GM12891 (cell line): Measurements from ENCODE around the gene ACAA2.
"Not testable (repeated sequence)": the region's sequence is repeated elsewhere in the genome, so short reads cannot be mapped to it uniquely, and the experiment has no call there.

ENCODE experiments used
- DNase-seq: peaks from one replicate; pipeline ENCODE4 v3.0.0; 2011; ENCODE audit warnings: low spot score; ENCODE audit not compliant: insufficient read length
- FAIRE-seq: peaks from 2 replicates; lab custom pipeline; 2011; peaks lifted over from hg19 to GRCh38; lab: Jason Lieb, UNC
- PAX5 ChIP-seq: IDR thresholded peaks from 2 replicates; pipeline ENCODE4 v1.6.1; 2011; ENCODE audit warnings: low read length, moderate library complexity, mild to moderate bottlenecking; ENCODE audit not compliant: insufficient read depth, severe bottlenecking
- POLR2A ChIP-seq: IDR thresholded peaks from 2 replicates; pipeline ENCODE4 v1.6.1; 2011; ENCODE audit warnings: low read depth, low read length, control low read depth
- POLR2AphosphoS5 ChIP-seq: IDR thresholded peaks from 2 replicates; pipeline ENCODE4 v1.6.1; 2011; ENCODE audit warnings: low read depth, low read length, control low read depth
- POU2F2 ChIP-seq: IDR thresholded peaks from 2 replicates; pipeline ENCODE4 v1.6.1; 2011; ENCODE audit warnings: low read depth, mild to moderate bottlenecking, control low read depth, low read length, moderate library complexity
- SPI1 ChIP-seq: IDR thresholded peaks from 2 replicates; pipeline ENCODE4 v1.6.1; 2011; ENCODE audit warnings: low read depth, low read length, control low read depth
- TAF1 ChIP-seq: IDR thresholded peaks from 2 replicates; pipeline ENCODE4 v1.6.1; 2011; ENCODE audit warnings: low read depth, low read length, control low read depth

The ACAA2 gene

GRCh38 chr18:49795612-49796552 lies 17.5 kb downstream of the ACAA2 start:
- DNase-seq (no peak), FAIRE-seq (no peak)
- TF ChIP-seq POLR2AphosphoS5, result no peak
- TF ChIP-seq TAF1, result no peak
- TF ChIP-seq POLR2A, result no peak
- TF ChIP-seq PAX5, result no peak
- TF ChIP-seq SPI1, result no peak
- no peak for TF ChIP-seq POU2F2

DNA sequence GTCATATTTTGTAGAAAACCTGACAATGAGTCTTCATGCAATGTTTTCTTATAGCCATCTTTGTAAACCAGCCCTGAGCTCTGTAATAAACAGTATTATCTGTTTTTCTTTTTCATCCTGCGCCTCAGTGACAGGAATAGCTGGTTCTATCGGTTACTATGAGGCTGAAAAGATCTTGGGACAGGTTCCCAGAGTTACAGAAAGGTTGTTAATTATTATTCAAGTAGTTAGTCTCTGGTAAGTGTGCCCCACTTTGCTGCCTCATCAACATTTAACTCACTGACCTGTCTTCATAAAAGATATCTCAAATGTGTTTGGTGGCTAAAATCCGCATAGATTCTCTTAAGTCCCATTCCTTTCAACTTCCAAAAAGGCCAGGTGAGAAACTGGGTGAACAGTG lies 18.6 kb downstream of the ACAA2 start:
- FAIRE-seq (no peak), DNase-seq (no peak)
- TF ChIP-seq POLR2A (no peak), POU2F2 (no peak), SPI1 (no peak), TAF1 (no peak), PAX5 (no peak), POLR2AphosphoS5 (no peak)

DNA sequence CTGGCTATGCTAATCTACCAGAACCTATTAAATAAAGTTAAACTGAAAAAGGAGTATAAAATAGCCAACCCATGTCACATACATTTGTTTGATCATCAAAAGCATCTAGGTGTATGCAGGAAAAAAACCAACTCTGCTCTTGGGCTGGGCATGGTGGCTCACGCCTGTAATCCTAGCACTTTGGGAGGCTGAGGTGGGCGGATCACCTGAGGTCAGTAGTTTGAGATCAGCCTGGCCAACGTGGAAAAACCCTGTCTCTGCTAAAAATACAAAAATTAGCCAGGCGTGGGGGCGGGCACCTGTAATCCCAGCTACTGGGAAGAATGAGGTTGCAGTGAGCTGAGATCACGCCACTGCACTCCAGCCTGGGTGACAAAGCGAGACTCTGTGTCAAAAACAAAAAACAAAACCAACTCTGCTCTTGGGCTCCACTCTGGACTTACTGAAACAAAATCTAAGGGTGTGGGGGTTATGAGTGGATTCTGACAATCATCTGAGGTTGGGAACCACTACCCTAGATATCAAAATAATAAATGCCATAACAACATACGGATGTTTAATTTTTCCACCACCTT lies 23.7 kb downstream of the ACAA2 start:
- not testable (repeated sequence) for FAIRE-seq, DNase-seq

- no peak for DNase-seq
- FAIRE-seq, result peak; percentile 93
- TF ChIP-seq TAF1 (no peak), POU2F2 (no peak), POLR2A (no peak), POLR2AphosphoS5 (no peak), SPI1 (peak; percentile 67), PAX5 (no peak)
Measured at GRCh38 chr18:49788327-49788898, 24.9 kb downstream of the ACAA2 start.

DNA sequence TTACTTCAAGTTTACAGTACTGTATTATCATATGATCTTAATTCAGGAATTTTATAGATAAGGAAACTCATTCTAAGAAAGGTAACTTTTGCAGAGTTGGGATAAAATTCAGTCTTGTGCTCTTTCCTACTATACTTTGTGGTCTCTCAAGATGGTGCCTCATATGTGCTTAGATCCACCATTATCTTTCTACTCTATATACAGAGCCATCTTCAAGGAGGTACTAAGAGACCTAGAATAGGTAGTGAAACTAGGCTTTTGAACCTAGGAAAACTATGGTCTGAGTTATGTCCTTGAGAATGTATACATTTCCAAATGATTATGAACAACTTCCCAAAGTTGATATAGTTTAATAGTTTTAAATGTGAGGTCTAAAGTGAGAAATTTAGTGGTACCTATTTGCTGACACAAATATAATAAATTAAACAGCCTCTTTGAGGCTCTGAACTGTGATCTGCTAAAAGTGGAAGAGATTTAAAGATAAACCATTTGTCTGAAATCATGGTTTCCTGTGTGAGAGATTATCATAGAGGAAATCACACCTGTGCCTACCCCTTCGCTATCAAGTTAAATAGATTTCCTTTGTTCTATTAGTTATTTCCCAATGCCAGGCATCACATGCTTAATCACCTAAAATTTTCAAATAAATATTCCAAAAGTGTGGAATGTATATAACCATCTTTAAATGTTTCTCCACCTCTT lies 27.2 kb downstream of the ACAA2 start:
- FAIRE-seq, result peak; percentile 48
- no peak for DNase-seq
- TF ChIP-seq POU2F2 (no peak), TAF1 (no peak), SPI1 (no peak), PAX5 (no peak), POLR2A (no peak)

GRCh38 chr18:49784427-49785185 lies 28.7 kb downstream of the ACAA2 start:
- TF ChIP-seq TAF1 (no peak), POLR2AphosphoS5 (no peak), PAX5 (no peak), POU2F2 (no peak), POLR2A (no peak), SPI1 (no peak)
- FAIRE-seq, result peak; percentile 35
- no peak for DNase-seq

DNA sequence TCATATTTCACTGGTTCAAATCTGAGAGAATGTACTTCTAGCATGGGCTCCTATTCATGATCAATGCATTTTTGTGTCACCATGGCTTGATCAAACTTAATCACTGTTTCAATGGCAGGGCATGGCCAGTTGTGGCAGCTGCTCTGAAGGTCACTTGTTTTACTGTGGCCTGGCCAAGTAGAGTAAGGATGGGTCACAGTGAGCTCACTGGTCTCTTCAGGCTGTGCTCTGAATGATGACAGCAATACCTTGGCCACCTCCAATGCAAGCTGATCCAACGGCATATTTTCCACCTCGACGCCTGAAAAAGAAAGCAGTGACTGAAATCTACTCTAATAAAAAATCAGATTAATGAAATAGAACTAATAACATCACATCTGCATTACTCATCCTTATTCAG lies 29.7 kb downstream of the ACAA2 start:
- not testable (repeated sequence) for DNase-seq, FAIRE-seq

DNA sequence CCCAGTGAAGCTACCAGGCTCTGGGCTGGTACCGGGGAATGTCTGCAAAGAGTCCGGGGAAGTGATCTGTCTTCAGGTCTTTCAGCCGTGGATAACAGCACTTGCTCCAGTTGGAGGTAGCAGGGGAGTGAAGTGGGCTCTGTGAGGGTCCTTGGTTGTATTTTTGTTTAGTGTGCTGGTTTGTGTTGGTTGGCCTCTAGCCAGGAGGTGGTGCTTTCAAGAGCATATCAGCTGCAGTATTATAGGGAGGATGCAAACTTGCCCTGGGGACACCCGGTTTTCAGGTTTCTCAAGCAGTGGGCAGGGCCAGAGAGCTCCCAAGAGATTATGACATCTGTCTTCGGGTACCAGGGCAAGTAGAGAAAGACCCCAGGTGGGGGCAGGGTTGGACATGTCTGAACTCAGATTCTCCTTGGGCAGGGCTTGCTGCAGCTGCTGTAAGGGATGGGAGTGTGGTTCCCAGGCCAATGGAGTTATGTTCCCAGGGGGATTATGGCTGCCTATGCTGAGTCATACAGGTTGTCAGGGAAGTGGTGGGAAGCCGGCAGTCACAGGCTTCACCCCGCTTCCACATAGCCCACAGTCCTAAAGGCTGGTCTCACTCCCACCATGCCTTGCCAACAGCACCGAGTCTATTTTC lies 34.4 kb downstream of the ACAA2 start:
- FAIRE-seq, result no peak
- no peak for DNase-seq
- no peak for TF ChIP-seq POLR2AphosphoS5
- no peak for TF ChIP-seq PAX5
- no peak for TF ChIP-seq POU2F2
- TF ChIP-seq TAF1, result no peak
- no peak for TF ChIP-seq SPI1
